GM12875 (cell line): ENCODE data around the gene MKKS.

ENCODE experiments used
- H3K4me3 ChIP-seq: one replicate; pipeline ENCODE4 v1.5.1; 2011; ENCODE audit warnings: low read depth, low read length, control low read depth
- CTCF ChIP-seq: IDR thresholded peaks from 2 replicates; pipeline ENCODE4 v1.5.1; 2011; ENCODE audit warnings: low read depth, mild to moderate bottlenecking, control low read depth, inconsistent platforms, low read length, moderate library complexity, borderline replicate concordance; ENCODE audit not compliant: insufficient read depth

Gene MKKS

GRCh38 chr20:10474606-10475184 lies 40.7 kb upstream of the MKKS start:
- TF ChIP-seq CTCF = no peak
- no peak overlapping the region for H3K4me3 ChIP-seq

- TF ChIP-seq CTCF = no peak
- no peak overlapping the region for H3K4me3 ChIP-seq
Observed at GRCh38 chr20:10472871-10473270, 38.8 kb upstream of the MKKS start.

- no peak overlapping the region for H3K4me3 ChIP-seq
- no peak for TF ChIP-seq CTCF
Observed at GRCh38 chr20:10470276-10470675, 36.3 kb upstream of the MKKS start.

- no peak overlapping the region for H3K4me3 ChIP-seq
- TF ChIP-seq CTCF = peak; percentile 15; the same call in 1 of the 2 replicates
Observed at GRCh38 chr20:10469599-10469998, 35.6 kb upstream of the MKKS start.

GRCh38 chr20:10469056-10469455 lies 35.0 kb upstream of the MKKS start:
- no peak for TF ChIP-seq CTCF

GRCh38 chr20:10468340-10468845 lies 34.4 kb upstream of the MKKS start:
- TF ChIP-seq CTCF = no peak
- H3K4me3 ChIP-seq = no peak overlapping the region

More at GRCh38 chr20:10469056-10469455, 35.0 kb upstream of the MKKS start:
- H3K4me3 ChIP-seq = no peak overlapping the region

GRCh38 chr20:10467681-10468339 lies 33.8 kb upstream of the MKKS start:
- H3K4me3 ChIP-seq = no peak overlapping the region

More at GRCh38 chr20:10467681-10468339, 33.8 kb upstream of the MKKS start:
- TF ChIP-seq CTCF = no peak
